Measurements from ENCODE around the gene HOOK2. TPM values are rescaled to one million over a fixed set of nuclear protein-coding genes. Genes with fewer than 3 reads are reported as not detected.

HOOK2 gene
- total RNA-seq, 1 experiment from 2014 or later: 70.0 TPM

- Mint-ChIP-seq H3K4me3 (no peak overlapping the region), H3K27ac (no peak overlapping the region), H3K4me1 (peaks cover 16% of the 10 kb centered on the region), H3K9me3 (no peaks in the 10 kb centered on the region), H3K27me3 (ENCODE audit: low read depth) (no peaks in the 10 kb centered on the region; the same call in 1 of the 2 replicates), H3K36me3 (peaks cover 31% of the 10 kb centered on the region)
- DNase-seq (ENCODE audit: low spot score) (no peak), ATAC-seq (no peak)
- CTCF ChIA-PET: interaction anchor here (0.7 to 11.1 kb wide), 13 partner anchors 9 to 106 kb away, joined by 3 to 341 read pairs (median 10); partner anchors contain the start of genes FBXW9, GET3, HOOK2 and JUNB
- no peak for TF ChIP-seq FOXK1 (CRISPR knock-in tag; IDR thresholded peaks at IDR 0.05)
- no peak for TF ChIP-seq TEAD1 (CRISPR knock-in tag; IDR thresholded peaks at IDR 0.05)
- no peak for TF ChIP-seq PREB (CRISPR knock-in tag; IDR thresholded peaks at IDR 0.05; ENCODE audit: borderline replicate concordance)
- TF ChIP-seq MYBL2 (CRISPR knock-in tag; IDR thresholded peaks at IDR 0.05): no peak
- TF ChIP-seq FOXP4 (CRISPR knock-in tag; IDR thresholded peaks at IDR 0.05): no peak
- no peak for TF ChIP-seq E2F1 (CRISPR knock-in tag; IDR thresholded peaks at IDR 0.05)
- TF ChIP-seq GABPB1 (CRISPR knock-in tag; IDR thresholded peaks at IDR 0.05): no peak
- TF ChIP-seq E2F4 (CRISPR knock-in tag; IDR thresholded peaks at IDR 0.05; ENCODE audit: borderline replicate concordance, low read depth): no peak
- TF ChIP-seq AR (CRISPR knock-in tag; IDR thresholded peaks at IDR 0.05): no peak
- TF ChIP-seq STAT6 (CRISPR knock-in tag; conservative IDR thresholded peaks at IDR 0.05; ENCODE audit: low read depth): no peak
- TF ChIP-seq NFYB (CRISPR knock-in tag; conservative IDR thresholded peaks at IDR 0.05; ENCODE audit: low read depth): no peak
- TF ChIP-seq SOX15 (CRISPR knock-in tag; IDR thresholded peaks at IDR 0.05): no peak
- TF ChIP-seq ATF6 (CRISPR knock-in tag; IDR thresholded peaks at IDR 0.05): no peak
- no peak for TF ChIP-seq SMAD4 (CRISPR knock-in tag; IDR thresholded peaks at IDR 0.05)
- no peak for TF ChIP-seq NFE2L1 (CRISPR knock-in tag; IDR thresholded peaks at IDR 0.05)
- TF ChIP-seq GRHL2 (CRISPR knock-in tag; IDR thresholded peaks at IDR 0.05; ENCODE audit: insufficient replicate concordance, severe bottlenecking): no peak
- no peak for TF ChIP-seq HMGA2 (CRISPR knock-in tag; IDR thresholded peaks at IDR 0.05)
- no peak for TF ChIP-seq TP53 (CRISPR knock-in tag; IDR thresholded peaks at IDR 0.05)
- TF ChIP-seq CREB1 (CRISPR knock-in tag; IDR thresholded peaks at IDR 0.05): no peak
- TF ChIP-seq CTCF (IDR thresholded peaks at IDR 0.05): no peak
- POLR2A ChIA-PET: interaction anchor here (1.4 to 2.2 kb wide), 3 partner anchors 9 to 106 kb away, joined by 4 to 12 read pairs (median 10); no protein-coding TSS in a partner anchor
Observed at GRCh38 chr19:12767150-12767549, 8.2 kb downstream of the HOOK2 start.
